Osteocyte (in vitro differentiated cells): ENCODE results near the gene SYPL1. TPM values are rescaled to one million over a fixed set of nuclear protein-coding genes. Genes with fewer than 3 reads are reported as not detected.

Experiments used
- DNase-seq: peaks from one replicate; pipeline ENCODE4 v3.0.0; 2021; ENCODE audit warnings: mixed read lengths; ENCODE audit not compliant: unreplicated experiment; ENCODE audit errors: extremely low spot score
- H3K27ac Mint-ChIP-seq: one replicate; pipeline ENCODE4 v1.8.0; 2021; ENCODE audit warnings: mild to moderate bottlenecking, mixed read lengths; ENCODE audit not compliant: unreplicated experiment
- H3K27me3 Mint-ChIP-seq: one replicate; pipeline ENCODE4 v1.8.0; 2021; ENCODE audit warnings: mixed read lengths; ENCODE audit not compliant: unreplicated experiment
- H3K36me3 Mint-ChIP-seq: one replicate; pipeline ENCODE4 v1.8.0; 2021; ENCODE audit warnings: mixed read lengths; ENCODE audit not compliant: unreplicated experiment
- H3K4me1 Mint-ChIP-seq: one replicate; pipeline ENCODE4 v1.8.0; 2021; ENCODE audit warnings: mixed read lengths; ENCODE audit not compliant: unreplicated experiment
- H3K4me3 Mint-ChIP-seq: one replicate; pipeline ENCODE4 v1.8.0; 2021; ENCODE audit warnings: mild to moderate bottlenecking, moderate library complexity, mixed read lengths; ENCODE audit not compliant: unreplicated experiment
- H3K9me3 Mint-ChIP-seq: one replicate; pipeline ENCODE4 v1.8.0; 2021; ENCODE audit warnings: mixed read lengths; ENCODE audit not compliant: unreplicated experiment
- total RNA-seq: library from RNA; stranded (reverse); gene quantifications from 2 replicates; pipeline ENCODE4 v1.2.1, GENCODE V29; 2021
- TF ChIP-seq, protein P1 (sequence below): fragments of 200-600 bp; sonication (generic); IDR thresholded peaks from 2 replicates; pipeline ENCODE4 v1.5.0; 2021; ENCODE audit warnings: antibody characterized with exemption, mild to moderate bottlenecking, moderate library complexity

SYPL1 gene
- total RNA-seq, 1 donor from 2014 or later, result 80.9 TPM

DNA sequence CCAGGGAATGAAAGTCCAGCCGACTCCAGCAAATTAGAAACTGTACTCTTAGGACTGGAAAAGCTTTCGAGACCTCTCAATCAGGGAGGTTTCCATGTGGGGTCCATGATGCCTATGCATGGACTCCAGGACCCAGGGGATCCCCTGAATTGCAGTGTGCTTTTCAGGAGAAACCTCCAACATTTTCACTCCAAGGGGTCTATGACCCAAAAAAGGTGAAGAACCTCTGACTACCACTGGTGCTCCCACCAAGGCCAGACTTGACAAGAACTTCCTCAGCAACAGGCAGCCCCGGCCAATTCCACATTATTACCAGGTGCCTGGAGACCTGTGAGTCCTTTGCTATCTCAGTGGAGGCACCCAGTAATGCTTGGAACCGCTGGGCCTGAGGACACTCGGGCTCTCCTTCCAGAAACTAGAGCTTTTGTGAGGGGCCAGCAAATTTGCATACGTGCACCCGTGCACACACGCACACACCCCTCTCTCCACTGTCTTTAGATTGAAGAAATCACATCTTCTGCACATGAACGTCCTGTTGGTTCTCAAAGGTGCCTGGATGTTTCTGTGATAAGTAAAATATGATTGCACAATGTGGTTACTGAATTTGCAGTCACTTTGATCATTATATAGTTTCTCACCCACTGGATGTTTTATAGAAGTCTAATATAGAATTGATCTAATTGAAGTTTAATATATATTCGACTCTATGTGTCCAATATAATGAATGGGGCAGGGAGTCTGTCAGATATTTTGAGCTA lies 54.7 kb downstream of the SYPL1 start:
- no peaks in the 10 kb centered on the region for H3K36me3 Mint-ChIP-seq
- no peak for DNase-seq
- no peak overlapping the region for H3K4me3 Mint-ChIP-seq
- H3K4me1 Mint-ChIP-seq, result no peaks in the 10 kb centered on the region
- H3K27me3 Mint-ChIP-seq, result peaks cover 23% of the 10 kb centered on the region
- H3K27ac Mint-ChIP-seq, result no peak overlapping the region
- no peaks in the 10 kb centered on the region for H3K9me3 Mint-ChIP-seq
- TF ChIP-seq, protein P1, sequence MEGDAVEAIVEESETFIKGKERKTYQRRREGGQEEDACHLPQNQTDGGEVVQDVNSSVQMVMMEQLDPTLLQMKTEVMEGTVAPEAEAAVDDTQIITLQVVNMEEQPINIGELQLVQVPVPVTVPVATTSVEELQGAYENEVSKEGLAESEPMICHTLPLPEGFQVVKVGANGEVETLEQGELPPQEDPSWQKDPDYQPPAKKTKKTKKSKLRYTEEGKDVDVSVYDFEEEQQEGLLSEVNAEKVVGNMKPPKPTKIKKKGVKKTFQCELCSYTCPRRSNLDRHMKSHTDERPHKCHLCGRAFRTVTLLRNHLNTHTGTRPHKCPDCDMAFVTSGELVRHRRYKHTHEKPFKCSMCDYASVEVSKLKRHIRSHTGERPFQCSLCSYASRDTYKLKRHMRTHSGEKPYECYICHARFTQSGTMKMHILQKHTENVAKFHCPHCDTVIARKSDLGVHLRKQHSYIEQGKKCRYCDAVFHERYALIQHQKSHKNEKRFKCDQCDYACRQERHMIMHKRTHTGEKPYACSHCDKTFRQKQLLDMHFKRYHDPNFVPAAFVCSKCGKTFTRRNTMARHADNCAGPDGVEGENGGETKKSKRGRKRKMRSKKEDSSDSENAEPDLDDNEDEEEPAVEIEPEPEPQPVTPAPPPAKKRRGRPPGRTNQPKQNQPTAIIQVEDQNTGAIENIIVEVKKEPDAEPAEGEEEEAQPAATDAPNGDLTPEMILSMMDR, result no peak

DNA sequence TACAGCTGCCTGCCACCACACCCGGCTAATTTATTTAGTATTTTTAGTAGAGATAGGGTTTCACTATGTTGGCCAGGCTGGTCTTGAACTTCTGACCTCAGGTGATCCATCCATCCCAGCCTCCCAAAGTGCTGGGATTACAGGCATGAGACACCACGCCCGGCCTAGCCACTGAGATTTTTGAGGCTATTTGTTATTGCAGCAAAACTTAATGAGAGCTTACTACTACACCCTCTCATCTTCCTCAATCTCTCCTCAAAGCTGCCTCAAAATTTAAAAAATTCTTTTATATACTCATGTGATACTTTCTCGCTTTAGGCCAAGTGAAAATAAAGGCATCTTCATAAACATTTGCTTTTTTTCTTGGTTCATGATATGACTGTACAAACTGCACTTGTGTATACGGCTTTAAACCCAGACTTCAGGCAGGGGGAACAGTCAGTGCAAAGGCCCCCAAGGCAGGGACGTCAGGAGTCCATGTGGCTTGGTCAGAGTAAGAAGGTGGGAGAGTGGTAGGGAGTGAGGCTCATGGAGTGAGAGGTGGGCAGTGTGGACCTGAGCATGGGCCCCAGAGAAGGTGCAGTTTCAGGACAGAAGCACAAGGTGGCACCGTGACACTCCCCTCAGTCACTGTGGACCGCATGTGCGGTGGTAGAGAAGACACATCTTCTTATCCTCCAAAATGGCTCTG lies 55.5 kb downstream of the SYPL1 start:
- TF ChIP-seq, protein P1, result peak; percentile 92
- Mint-ChIP-seq H3K4me1 (no peaks in the 10 kb centered on the region), H3K36me3 (no peaks in the 10 kb centered on the region), H3K27ac (no peak overlapping the region), H3K9me3 (no peaks in the 10 kb centered on the region), H3K27me3 (peaks cover 29% of the 10 kb centered on the region), H3K4me3 (no peak overlapping the region)
- peak; percentile 88 for DNase-seq

DNA sequence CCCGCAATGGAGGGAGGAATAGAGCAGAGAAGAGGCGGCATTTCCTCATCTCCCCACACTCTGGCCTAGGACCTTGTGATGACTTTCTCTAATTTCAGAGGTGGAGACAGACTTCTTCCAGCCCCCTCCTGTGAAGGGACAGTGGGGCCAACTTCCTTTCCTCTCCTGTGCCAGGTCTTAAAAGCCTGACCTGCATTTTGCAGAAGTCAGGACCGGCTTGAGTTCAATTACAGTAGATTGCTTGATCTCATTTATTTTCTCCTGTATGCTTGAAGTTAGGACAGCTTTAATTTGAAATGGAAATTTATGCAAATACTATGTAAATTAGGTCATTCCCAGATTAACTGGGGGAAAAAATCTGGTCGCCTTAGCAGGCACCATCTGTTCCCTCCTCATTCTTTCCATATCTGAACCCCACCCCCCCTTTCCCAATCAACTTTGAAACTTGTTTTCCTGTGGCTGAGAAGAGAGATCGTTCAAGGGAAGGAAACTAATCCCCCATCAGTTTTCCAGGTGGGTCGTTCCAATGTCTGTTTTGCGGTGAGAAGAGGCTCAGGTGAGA lies 57.1 kb downstream of the SYPL1 start:
- TF ChIP-seq, protein P1, result no peak
- no peak for DNase-seq
- H3K27ac Mint-ChIP-seq, result no peak overlapping the region
- H3K9me3 Mint-ChIP-seq, result no peaks in the 10 kb centered on the region
- H3K4me1 Mint-ChIP-seq, result no peaks in the 10 kb centered on the region
- peaks cover 34% of the 10 kb centered on the region for H3K27me3 Mint-ChIP-seq
- no peaks in the 10 kb centered on the region for H3K36me3 Mint-ChIP-seq
- H3K4me3 Mint-ChIP-seq, result no peak overlapping the region

DNA sequence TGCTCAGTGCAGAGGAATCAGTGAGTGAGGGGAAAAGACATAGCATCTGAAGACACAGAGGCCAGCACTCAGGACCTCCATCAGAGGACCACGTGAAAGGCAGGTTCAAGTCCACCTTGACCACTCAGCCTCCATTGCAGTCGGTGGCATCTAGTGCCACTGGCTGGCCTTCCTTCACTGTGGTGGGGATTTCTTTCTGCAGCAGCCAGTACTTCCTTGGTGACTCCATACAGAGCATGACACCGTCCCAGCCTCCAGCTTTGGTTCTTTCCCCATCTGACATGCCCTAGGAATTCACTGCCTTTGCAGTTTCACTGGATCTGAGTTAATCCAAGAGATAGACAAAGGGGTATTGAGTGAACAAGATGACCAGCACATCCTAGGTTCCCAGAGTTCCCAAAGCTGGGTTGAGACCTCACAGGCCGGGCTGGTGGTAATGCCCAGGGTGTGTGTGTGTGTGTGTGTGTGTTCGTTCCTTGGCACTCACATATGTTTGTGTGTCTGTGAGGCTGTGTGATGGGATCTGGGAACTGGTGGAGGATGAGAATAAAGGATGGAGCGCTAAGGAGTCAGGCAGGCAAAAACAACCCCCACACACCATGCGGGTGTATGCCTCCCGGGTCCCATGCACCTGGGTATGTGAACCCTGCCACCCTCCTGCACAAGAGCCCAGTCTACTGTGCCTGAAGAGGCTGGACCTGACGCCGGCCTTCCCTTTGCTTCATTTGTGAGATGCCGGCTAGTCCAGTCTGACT lies 57.8 kb downstream of the SYPL1 start:
- H3K27ac Mint-ChIP-seq, result no peak overlapping the region
- no peak for DNase-seq
- no peaks in the 10 kb centered on the region for H3K9me3 Mint-ChIP-seq
- peaks cover 34% of the 10 kb centered on the region for H3K27me3 Mint-ChIP-seq
- TF ChIP-seq, protein P1, result no peak
- H3K4me1 Mint-ChIP-seq, result no peaks in the 10 kb centered on the region
- H3K36me3 Mint-ChIP-seq, result no peaks in the 10 kb centered on the region
- no peak overlapping the region for H3K4me3 Mint-ChIP-seq
